GM21529 (cell line): Measurements from ENCODE around the gene MOB3A.
"Not testable (repeated sequence)": the region's sequence is repeated elsewhere in the genome, so short reads cannot be mapped to it uniquely, and the experiment has no call there.

Experiments used
- ATAC-seq: cut with Tn5 transposase; IDR thresholded peaks from one replicate; pipeline ENCODE4 v1.9.1; 2021; ENCODE audit not compliant: unreplicated experiment

The MOB3A gene

DNA sequence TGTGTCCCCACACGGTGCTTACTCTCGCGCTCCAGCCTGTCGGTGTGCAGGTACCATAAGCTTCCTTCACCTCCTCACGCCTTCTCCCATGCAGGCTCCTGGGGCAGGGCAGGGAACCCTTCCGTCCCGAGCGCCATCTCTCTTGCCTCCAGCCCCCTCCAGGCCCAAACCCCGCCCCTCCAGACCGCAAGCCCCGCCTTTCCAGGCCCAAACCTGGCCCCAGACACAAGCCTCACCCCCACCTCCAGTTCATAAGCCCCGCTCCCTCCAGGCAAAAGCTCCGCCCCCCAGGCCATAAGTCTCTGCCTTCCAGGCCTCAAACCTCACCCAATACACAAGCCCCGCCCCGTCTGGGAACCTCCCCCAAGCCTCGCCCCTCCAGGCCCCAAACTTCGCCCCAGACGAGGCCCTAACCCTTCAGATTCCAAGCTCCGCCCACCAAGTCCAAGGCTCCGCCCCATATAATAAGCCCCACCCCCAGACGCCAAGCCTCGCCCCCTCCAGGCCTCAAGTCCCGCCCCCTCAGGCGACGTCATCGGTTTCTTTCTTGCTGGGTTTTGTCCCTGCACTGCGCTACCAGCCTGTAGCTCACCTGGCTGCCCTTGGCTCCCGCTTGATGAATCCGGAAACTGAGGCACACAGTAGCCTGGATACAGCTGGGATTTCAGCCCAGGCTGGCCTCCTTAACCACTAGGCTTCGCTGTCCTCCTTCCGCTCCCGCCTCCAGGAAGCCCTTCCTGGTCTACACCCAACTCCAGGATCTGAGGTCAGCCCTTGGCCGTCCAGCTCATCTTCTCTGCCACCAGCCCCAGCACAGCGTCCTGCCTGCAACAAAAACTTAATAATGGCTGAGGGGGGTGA is 61.2 kb downstream of the MOB3A start:
- no peak for ATAC-seq

DNA sequence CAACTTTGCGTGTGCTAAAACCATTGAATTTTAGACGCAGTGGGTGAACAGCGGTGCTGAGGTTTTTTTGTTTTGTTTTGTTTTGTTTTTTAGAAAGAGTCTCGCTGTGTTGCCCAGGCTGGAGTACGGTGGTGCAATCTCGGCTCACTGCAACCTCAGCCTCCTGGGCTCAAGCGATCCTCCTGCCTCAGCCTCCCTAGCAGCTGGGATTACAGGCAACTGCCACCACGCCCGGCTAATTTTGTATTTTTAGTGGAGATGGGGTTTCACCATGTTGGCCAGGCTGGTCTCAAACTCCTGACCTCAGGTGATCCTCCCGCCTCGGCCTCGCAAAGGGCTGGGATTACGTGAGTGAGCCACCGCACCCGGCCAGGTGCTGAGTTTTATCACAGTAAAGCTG is 61.9 kb downstream of the MOB3A start:
- ATAC-seq: not testable (repeated sequence)

DNA sequence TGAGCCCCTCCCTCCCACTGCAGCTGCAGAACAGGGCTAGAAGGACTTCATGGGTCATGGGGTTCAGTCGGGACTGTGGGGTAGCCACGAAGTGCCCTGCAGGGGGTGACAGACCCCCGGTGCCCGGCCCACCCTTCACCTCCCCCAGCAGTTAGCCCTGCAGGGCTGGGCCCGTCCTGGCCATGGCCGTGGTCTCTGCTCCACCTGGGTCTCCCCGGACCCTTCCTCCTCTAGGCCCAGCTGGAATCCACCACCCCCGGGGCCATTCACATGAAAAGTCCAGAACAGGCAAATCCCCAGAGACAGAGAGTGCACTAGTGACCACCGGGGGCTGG is 62.3 kb downstream of the MOB3A start:
- no peak for ATAC-seq

DNA sequence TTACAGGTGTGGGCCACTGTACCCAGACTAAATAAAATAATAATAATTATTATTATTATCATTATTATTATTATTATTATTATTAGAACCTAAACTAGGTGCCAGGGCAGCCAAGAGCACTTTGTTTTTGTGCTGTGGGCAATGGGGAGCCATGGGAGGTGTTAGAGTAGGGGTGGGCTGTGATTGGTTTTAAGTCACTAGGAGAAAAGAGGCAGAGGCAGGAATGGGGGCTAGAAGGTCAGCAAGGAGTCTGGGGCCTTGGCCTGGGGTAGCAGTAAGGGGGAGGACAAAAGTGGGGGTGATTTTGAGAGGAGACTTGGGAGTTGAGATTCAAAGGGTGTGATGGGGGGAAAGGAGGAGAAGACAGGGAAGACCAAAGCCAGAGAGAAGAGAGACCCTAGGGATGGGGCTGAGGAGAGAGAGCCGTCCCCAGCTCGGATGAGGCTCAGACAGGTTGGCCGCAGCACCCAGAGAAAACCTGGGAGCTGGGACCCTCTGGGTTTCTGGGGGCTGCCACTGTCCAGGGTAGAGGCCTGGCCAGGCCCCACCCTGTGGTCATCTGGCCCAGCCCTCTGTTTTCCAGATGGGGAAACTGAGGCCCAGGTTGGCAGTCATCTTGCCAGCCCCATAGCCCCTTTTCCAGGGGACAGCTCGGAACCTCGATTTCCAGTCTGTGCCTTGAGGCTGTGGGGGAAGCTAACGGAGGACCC is 62.9 kb downstream of the MOB3A start:
- no peak for ATAC-seq

DNA sequence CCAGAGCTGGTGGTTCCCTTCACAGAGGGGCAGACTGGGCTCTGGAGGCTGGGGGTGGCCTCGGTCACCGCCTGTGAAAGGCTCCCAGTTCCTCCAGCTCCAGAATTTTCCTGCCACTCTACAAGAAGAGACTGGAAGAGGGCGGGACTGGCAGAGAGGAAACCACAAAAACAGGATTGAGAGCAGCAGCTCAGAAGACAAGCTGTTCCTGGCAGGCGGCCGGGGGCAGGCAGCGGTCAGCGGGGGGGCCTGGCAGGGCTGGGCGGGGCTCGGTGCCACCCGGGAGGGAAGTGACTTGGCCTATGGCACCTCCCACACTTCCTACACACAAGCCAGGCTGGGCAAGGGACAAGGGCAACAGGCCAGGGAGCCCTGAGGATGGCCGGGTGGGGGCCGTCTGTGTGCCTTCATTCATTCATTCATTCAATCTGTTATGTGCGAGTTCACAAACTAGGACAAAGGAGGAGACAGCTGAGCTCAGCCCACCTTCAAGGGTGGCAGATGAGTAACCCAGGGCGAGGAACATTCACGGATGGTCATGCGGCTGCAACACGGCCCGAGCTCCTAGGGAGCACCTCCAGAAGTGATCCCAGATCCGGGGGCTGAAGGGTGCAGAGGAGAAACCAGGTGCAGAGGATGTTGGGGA is 63.7 kb downstream of the MOB3A start:
- no peak for ATAC-seq

DNA sequence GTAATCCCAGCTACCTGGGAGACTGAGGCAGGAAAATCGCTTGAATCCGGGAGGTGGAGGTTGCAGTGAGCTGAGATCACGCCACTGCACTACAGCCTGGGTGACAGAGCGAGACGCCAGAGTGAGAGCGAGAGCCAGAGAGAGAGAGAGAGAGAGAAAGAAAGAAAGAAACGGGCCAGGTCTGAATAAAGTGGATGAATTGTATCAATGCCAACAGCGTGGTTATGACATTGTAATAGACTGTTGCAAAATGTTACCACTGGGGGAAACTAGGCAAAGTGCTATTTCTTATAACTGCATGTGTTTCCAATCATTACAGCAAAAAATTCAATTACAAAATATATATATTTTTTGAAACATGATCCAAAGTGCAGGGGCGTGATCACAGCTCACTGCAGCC is 68.8 kb downstream of the MOB3A start:
- no peak for ATAC-seq

DNA sequence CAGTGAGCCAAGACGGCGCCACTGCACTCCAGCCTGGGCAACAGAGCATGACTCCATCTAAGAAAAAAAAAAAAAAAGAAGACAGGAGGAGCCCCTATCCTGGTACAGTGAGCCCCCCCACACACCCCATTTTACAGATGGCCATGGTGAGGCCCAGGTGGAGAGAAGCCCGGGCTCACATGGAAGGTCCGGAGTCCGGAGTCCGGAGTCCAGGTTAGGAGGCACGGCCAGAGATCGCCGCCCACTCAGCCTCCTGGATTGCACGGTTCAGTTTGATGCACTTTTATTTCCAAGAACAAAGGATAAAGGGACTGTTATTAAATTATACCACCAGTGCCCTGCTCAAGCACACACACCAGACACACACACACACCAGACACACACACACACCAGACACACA is 69.4 kb downstream of the MOB3A start:
- no peak for ATAC-seq

DNA sequence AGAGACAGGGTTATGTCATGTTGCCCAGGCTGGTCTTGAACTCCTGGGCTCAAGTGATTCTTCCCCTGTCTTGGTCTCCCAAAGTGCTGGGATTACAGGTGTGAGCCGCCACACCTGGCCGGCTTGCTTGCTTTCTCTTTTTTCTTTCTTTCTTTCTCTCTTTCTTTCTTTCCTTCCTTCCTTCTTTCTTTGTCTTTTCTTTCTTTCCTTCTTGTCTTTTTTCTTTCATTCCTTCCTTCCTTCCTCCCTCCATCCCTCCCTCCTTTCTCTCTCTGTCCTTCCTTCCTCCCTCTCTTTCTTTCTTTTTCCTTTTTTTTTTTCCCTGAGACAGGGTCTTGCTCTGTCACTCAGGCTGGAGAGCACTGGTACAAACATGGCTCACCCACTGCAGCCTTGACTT is 73.8 kb downstream of the MOB3A start:
- ATAC-seq: no peak

DNA sequence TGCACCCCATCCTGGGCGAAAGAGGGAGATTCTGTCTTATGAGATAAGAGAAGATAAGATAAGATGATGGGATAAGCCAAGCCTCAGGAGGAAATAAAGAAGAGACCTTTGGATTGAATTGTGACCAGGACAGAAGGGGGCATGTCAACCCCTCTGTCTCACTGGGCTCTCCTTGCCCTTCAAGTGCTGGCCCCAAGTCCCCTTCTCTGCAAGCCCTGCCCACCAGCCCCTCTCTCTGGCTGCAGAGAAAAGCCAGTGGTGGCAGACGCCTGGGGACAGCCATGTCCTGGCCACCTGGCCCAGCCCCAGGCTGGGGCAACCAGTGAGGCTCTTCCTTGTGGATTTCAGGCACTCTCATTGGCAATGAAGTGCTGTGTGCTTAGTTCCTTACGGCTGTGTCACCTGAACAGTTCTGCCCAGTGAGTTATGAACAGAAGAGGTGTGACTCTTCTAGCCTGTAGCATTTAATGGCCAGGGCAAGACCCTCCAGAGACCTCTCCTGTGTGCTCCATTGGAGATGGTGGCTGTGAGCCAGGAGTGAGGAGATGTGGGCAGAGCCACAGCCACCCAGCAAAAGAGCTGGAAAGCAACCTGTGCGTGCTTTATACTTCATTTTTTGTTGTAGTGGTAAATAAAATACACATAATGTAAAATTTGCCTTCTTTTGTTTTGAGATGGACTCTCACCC is 74.5 kb downstream of the MOB3A start:
- no peak for ATAC-seq
